Left colon (tissue), 2 donors: ENCODE data around the gene TRMT61A. TPM values are rescaled to one million over a fixed set of nuclear protein-coding genes. Genes with fewer than 3 reads are reported as not detected.
A peak's percentile ranks its signal among the peaks of the same experiment; 100 is the strongest.
"Not testable (repeated sequence)": the region's sequence is repeated elsewhere in the genome, so short reads cannot be mapped to it uniquely, and the experiment has no call there.

Experiments used
- ATAC-seq: fragments of 200-7000 bp; cut with Tn5 transposase; one replicate; pipeline ENCODE4 v1.9.1; 2020; ENCODE audit warnings: mild to moderate bottlenecking, moderate library complexity
- DNase-seq, 2 donors: peaks; one replicate each; pipeline ENCODE4 v3.0.0-alpha.2; 2020
- intact Hi-C, 2 donors: fragments of 100-400 bp; cut with DNase I in 1 of 2; cut with micrococcal nuclease in 1 of 2; formaldehyde crosslinking; loops; one replicate each; pipeline versions ENCODE4 v1.11.2 to v1.14.0; 2022; cut with DNase I, micrococcal nuclease
- total RNA-seq, 2 donors: library from RNA; stranded (reverse); fragmentation: NEBNext Ultra II Directional; extraction: Animal tissue kit (Norgen Biotek cat#: 25700); gene quantifications; one replicate each; pipeline ENCODE4 v1.2.1, GENCODE V29; 2021
- donor health status: DM: no; HTN: no; CAD: no.
- donor health status: DM: yes; HTN: yes; CAD: no.

TRMT61A gene
- total RNA-seq, 2 donors from 2014 or later: 10.1 to 10.6 TPM

DNA sequence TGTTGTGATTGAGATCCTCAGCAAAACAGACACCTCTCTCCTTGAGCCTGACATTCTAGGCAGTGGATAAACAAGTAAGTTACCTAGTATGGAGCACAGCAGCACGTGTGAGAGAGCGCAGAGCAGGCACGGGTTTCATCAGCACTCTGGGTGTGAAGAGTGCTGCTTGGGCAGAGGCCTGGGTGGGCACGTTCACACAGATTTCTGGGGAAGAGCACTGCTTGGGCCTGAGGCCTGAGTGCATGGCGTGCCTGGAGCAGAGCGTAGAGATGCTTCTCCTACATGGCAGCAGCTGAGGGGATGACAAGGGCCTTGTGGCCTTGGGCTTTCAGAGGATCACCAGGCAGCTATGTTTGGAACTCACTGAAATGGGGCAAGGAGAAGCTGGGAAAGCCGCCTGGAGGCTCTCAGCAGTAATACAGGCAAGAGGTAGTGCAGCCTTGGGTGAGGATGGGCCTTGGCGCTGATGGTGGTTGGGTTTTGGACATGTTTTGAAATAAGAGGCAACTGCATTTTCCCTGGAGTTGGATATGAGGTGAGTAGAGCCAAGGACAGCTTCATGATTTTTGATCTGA is 23.9 kb upstream of the TRMT61A start:
- intact Hi-C loops: loop anchor here in 1 of 2 donors (5.0 kb wide), 1 partner anchor 42 kb away; no protein-coding TSS in a partner anchor
- ATAC-seq (no peak), DNase-seq (no peak)

DNA sequence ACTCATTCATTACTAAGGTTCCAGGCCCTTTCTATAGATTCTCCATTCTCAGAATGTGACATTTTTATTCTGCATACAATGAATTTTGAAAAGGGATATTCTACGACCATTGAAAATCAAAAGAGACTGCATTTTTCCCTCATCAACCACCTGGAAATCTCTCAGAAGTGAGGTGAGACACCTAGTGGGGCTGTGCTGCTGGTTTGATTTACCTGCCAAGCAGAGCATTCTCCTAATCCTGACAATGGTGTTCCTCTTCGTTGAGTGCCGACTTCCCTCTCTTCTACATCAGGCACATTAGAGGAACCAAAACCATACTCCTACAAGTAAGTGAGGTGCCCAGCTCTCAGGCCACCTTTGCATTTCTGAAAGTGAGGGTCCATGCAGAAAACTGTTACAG is 21.2 kb upstream of the TRMT61A start:
- intact Hi-C loops: no loop called here
- DNase-seq: no peak
- ATAC-seq: no peak

- ATAC-seq (no peak), DNase-seq (no peak)
- intact Hi-C loops: no loop called here
These were observed 20.3 kb upstream of the TRMT61A start for GRCh38 chr14:103508521-103509329.

- ATAC-seq: no peak
- intact Hi-C loops: no loop called here
- peak in 1 of 2 donors; percentile 16 for DNase-seq
These were observed 18.9 kb upstream of the TRMT61A start for GRCh38 chr14:103509864-103510723.

- ATAC-seq (no peak), DNase-seq (peak in 1 of 2 donors; percentile 22)
- intact Hi-C loops: no loop called here
These were observed 18.0 kb upstream of the TRMT61A start for GRCh38 chr14:103510724-103511693.

GRCh38 chr14:103512180-103512579 is 16.8 kb upstream of the TRMT61A start:
- peak in 1 of 2 donors; percentile 14 for DNase-seq
- intact Hi-C loops, ATAC-seq: not testable (repeated sequence)

GRCh38 chr14:103512701-103513611 is 16.0 kb upstream of the TRMT61A start:
- peak; percentile 70 for ATAC-seq
- intact Hi-C loops: no loop called here
- peak; percentile 59 to 78 for DNase-seq

GRCh38 chr14:103514596-103515421 is 14.2 kb upstream of the TRMT61A start:
- DNase-seq: peak in 1 of 2 donors; percentile 20
- no peak for ATAC-seq
- intact Hi-C loops: no loop called here

DNA sequence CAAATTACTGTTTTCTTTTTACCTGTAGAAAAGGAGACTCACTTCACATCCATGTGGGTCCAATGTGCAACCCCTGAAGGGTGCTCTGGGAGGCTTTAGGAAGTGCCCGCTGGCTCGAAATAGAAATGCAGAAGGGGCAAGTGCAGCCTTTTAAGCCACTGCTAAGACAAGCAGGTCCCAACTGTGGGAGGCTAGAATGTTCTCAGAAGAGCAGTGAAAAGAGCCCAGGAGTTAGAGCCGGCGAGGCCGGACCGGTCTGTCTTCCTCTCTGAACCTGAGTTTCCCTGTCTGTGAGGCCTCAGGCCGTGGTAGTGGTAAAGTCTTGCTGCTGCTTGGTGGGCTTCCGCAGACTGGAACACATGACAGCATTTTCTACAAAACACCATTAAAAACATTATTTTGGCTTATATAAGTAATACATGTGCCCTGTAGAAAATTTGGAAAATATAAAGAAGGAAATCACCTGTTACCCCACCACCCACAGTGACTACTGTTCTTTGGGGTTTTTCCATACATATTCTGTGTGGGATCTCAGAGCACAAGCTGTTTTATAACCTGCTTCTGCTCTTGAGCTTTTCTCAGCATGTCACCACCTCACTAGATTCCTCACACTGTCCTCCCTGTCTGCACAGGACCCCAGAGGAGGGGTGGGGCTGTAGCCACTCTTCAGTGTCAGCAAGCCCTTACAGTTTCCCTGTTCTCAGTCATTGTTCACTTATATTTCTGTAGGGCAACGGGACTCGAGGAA is 12.4 kb upstream of the TRMT61A start:
- ATAC-seq (no peak), DNase-seq (peak in 1 of 2 donors; percentile 15)
- intact Hi-C loops: no loop called here

DNA sequence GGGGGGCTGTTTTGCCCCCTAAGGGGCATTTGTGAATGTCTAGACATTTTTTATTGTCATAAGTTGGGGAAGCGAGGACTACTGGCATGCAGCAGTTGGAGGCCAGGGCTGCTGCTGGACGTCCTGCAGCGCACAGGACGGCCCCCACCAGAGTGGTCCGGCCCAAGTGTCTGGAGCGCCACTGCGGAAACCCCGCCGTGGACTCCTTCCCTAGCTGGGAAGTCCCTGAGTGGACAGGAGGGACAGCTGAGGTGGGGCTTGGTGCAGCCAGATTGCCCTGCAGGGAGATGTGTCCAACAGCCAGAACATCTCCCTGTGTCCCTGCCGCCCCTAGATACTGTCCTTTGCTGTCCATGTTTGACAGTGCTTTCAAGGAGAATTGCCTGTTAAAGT is 11.8 kb upstream of the TRMT61A start:
- intact Hi-C loops: no loop called here
- DNase-seq (peak in 1 of 2 donors; percentile 23), ATAC-seq (no peak)

DNA sequence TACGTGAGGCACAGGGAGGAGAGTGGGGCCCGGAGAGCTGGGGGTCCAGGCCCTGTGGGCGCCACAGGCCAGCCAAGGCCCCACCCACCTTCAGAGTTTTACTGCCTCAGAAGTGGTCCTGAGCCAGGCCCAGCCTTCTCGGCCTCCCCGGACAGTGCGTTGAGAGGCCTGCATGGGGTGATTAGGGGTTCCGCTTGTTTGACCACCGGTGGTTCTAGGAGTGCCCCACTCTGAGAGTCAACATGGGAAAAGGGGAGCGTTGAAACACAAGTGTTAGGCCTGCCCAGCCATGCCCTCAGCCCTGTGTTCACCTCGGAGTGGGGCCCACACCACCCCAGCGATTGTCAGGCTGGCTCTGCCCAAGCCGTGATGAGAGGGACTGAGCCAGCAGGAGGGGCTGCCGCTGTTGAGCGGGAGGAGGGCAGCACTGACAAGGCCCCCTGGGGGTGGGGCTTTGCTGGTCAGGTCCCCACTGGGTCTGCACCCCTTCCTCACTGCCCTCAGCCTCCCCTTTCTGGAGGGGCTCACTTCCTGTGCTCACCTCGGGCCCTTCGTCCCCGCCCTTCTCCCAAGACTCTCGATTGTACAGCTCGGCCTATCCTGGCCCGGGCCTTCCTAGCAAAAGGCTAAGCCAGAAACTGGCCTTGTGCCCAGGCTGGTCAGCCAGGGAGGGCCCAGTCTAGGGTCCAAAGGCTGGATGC is 11.1 kb upstream of the TRMT61A start:
- peak; percentile 55 to 65 for DNase-seq
- intact Hi-C loops: loop anchor here in 1 of 2 donors (2.0 kb wide), 1 partner anchor 27 kb away; no protein-coding TSS in a partner anchor

DNA sequence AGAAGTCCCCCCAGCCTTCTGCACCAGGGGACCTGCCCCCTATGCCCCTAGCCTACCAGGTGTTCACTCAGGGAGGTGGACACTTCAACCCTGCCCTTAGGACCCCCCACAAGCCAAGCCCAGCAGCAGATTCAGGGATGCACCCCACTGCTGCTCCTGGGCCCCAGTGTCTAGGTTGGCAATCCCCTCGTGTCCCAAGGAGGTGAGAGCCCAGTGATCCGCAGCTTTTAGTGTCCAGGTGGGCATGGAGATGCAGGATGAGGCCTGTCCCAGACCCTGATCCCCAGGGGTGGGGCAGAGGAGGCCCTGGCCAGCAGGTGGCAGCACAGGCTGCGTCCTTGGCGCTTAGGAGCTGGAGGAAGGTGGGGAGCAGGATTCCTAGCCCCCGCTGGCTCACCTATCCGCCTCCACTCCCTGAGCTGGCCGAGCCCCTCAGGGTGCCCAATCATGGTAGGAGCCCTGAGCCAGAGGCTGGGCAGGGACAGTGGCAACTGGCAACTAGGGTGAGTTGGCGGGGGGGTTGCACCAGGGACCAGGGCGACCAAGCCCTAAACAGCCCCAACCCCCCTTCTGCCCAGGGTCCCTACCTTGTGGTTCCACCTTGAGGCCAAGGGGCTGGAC is 10.5 kb upstream of the TRMT61A start:
- DNase-seq (peak; percentile 70 to 84), ATAC-seq (peak; percentile 31)
- intact Hi-C loops: loop anchor here in 1 of 2 donors (2.0 kb wide), 1 partner anchor 26 kb away; no protein-coding TSS in a partner anchor

More for the DNA sequence above, 11.1 kb upstream of the TRMT61A start:
- peak; percentile 13 for ATAC-seq

DNA sequence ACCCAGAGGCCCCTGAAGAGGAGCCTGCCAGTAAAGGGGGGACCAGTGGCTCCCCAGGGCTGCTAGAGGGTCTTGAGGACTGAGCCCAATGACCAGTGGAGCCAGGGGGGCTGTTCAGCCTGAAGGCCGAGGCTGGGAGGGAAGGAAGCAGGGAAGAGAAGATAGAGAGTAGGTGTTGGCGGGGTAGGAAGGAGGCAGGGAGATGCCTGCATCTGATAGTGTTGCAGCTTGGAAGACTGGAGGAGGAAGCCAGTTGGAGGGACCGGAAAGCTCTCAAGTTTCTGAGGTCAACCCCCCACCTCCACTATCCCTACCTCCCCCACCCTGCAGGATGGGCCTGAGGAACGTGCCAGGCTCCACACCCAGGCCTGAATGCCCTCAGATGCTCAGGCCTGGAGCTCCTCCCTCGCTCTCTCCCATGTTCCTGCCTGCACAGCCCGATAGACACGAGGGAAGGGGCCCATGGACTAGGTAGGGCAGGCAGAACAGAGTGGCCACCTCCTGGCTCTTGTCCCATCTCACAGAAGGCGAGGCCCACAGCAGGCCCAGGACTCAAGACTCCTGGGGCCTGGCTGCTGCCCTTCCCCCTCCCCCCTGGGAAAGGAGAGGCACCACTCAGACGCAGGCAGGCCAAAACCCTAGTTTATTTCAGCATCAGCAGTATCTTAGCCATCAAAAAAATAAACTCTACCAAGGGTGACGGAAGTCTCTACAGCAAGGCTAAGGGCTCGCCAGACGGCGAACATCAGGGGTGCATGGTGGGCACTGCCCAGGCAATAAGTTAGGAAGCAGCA is 9.8 kb upstream of the TRMT61A start:
- DNase-seq: peak; percentile 17 to 43
- ATAC-seq: no peak

GRCh38 chr14:103519837-103520212 is 9.2 kb upstream of the TRMT61A start:
- intact Hi-C loops: loop anchor here in 1 of 2 donors (2.0 kb wide), 1 partner anchor 25 kb away; no protein-coding TSS in a partner anchor
- ATAC-seq (no peak), DNase-seq (peak; percentile 38)

More for the DNA sequence above, 9.8 kb upstream of the TRMT61A start:
- intact Hi-C loops: loop anchor here in 1 of 2 donors (2.0 kb wide), 1 partner anchor 26 kb away; no protein-coding TSS in a partner anchor
